Measurements from ENCODE around the gene METRN.

Gene METRN

GRCh38 chr16:711084-711483, 3.8 kb upstream of the METRN start:
- no peak for DNase-seq

GRCh38 chr16:711548-712320, 3.2 kb upstream of the METRN start:
- peak; percentile 84 to 86 for DNase-seq

GRCh38 chr16:712740-713250, 2.1 kb upstream of the METRN start:
- DNase-seq, result peak; percentile 77 to 81

GRCh38 chr16:714079-714478, 839 bp upstream of the METRN start:
- no peak for DNase-seq

- DNase-seq, result peak in 1 of 2 experiments; percentile 23
Measured at GRCh38 chr16:715477-716199, 720 bp downstream of the METRN start.

GRCh38 chr16:716200-716568, 1.3 kb downstream of the METRN start:
- DNase-seq, result no peak

- no peak for DNase-seq
Measured at GRCh38 chr16:716768-717325, 1.9 kb downstream of the METRN start.

GRCh38 chr16:717450-718245, 2.7 kb downstream of the METRN start:
- DNase-seq, result no peak

- DNase-seq, result no peak
Measured at GRCh38 chr16:718389-718788, 3.5 kb downstream of the METRN start.

GRCh38 chr16:718922-719321, 4.0 kb downstream of the METRN start:
- DNase-seq, result no peak

- no peak for DNase-seq
Measured at GRCh38 chr16:719815-720446, 5.0 kb downstream of the METRN start.

GRCh38 chr16:720447-720989, 5.6 kb downstream of the METRN start:
- DNase-seq, result peak; percentile 66 to 74

GRCh38 chr16:720990-721764, 6.3 kb downstream of the METRN start, which contains the start of gene ANTKMT:
TSS of gene ANTKMT (plus strand) at chr16:721146. CDS start at chr16:721275, 129 bp downstream.
- peak; percentile 80 to 84 for DNase-seq

- DNase-seq, result no peak
Measured at GRCh38 chr16:721765-722540, 7.0 kb downstream of the METRN start.

- DNase-seq, result no peak
Measured at GRCh38 chr16:722835-723633, 8.1 kb downstream of the METRN start.

GRCh38 chr16:723695-724094, 8.8 kb downstream of the METRN start:
- no peak for DNase-seq

- no peak for DNase-seq
Measured at GRCh38 chr16:724188-725040, 9.5 kb downstream of the METRN start.

- no peak for DNase-seq
Measured at GRCh38 chr16:725041-725376, 10.1 kb downstream of the METRN start.

All from activated CD4-positive, alpha-beta T cell treated with anti-CD3 and anti-CD28 coated beads, Interleukin-2, amount 50 U/mL, for 48 hours (primary cell).